Astrocyte (in vitro differentiated cells and primary cell): ENCODE measurements around the gene LEMD1. TPM values are rescaled to one million over a fixed set of nuclear protein-coding genes. Genes with fewer than 3 reads are reported as not detected.

ENCODE experiments used
- DNase-seq: peaks from one replicate; pipeline ENCODE4 v3.0.0-alpha.2; 2010; ENCODE audit warnings: low read depth
- FAIRE-seq: peaks from 2 replicates; lab custom pipeline; 2011; peaks lifted over from hg19 to GRCh38; lab: Jason Lieb, UNC
- H2AFZ ChIP-seq: 2 replicates; pipeline ENCODE4 v1.6.0; 2012; ENCODE audit warnings: low read depth, low read length, inconsistent platforms
- H3K27ac ChIP-seq: 2 replicates; pipeline ENCODE4 v1.5.1; 2011; ENCODE audit warnings: low read depth, low read length, inconsistent platforms
- H3K27me3 ChIP-seq: 2 replicates; pipeline ENCODE4 v1.6.0; 2011; ENCODE audit warnings: low read length, inconsistent platforms; ENCODE audit not compliant: insufficient read depth
- H3K36me3 ChIP-seq: 2 replicates; pipeline ENCODE4 v1.5.1; 2011; ENCODE audit warnings: low read length, inconsistent platforms; ENCODE audit not compliant: insufficient read depth
- H3K4me1 ChIP-seq: 2 replicates; pipeline ENCODE4 v1.5.1; 2011; ENCODE audit warnings: low read length, inconsistent platforms; ENCODE audit not compliant: insufficient read depth
- H3K4me2 ChIP-seq: 2 replicates; pipeline ENCODE4 v1.6.0; 2012; ENCODE audit warnings: low read length, inconsistent platforms
- H3K4me3 ChIP-seq: 2 replicates; pipeline ENCODE4 v1.5.1; 2011; ENCODE audit warnings: low read depth, mild to moderate bottlenecking, low read length, inconsistent platforms; ENCODE audit not compliant: insufficient read depth
- H3K79me2 ChIP-seq: 2 replicates; pipeline ENCODE4 v1.6.0; 2012; ENCODE audit warnings: mild to moderate bottlenecking, low read length, inconsistent platforms; ENCODE audit not compliant: insufficient read depth
- H3K9ac ChIP-seq: 2 replicates; pipeline ENCODE4 v1.6.0; 2012; ENCODE audit warnings: mild to moderate bottlenecking, low read length, inconsistent platforms
- H3K9me3 ChIP-seq: 2 replicates; pipeline ENCODE4 v1.5.1; 2012; ENCODE audit warnings: low read depth, mild to moderate bottlenecking, low read length, inconsistent platforms; ENCODE audit not compliant: insufficient read depth
- H4K20me1 ChIP-seq: 2 replicates; pipeline ENCODE4 v1.6.0; 2012; ENCODE audit warnings: low read length, inconsistent platforms; ENCODE audit not compliant: insufficient read depth
- H3K27ac Mint-ChIP-seq: one replicate; pipeline ENCODE4 v1.8.0; 2021; ENCODE audit warnings: mild to moderate bottlenecking, mixed read lengths; ENCODE audit not compliant: unreplicated experiment
- H3K27me3 Mint-ChIP-seq: one replicate; pipeline ENCODE4 v1.8.0; 2021; ENCODE audit warnings: low read depth, mixed read lengths; ENCODE audit not compliant: unreplicated experiment
- H3K36me3 Mint-ChIP-seq: one replicate; pipeline ENCODE4 v1.8.0; 2021; ENCODE audit warnings: low read depth, mixed read lengths; ENCODE audit not compliant: unreplicated experiment
- H3K4me1 Mint-ChIP-seq: one replicate; pipeline ENCODE4 v1.8.0; 2021; ENCODE audit warnings: low read depth, mixed read lengths; ENCODE audit not compliant: unreplicated experiment
- H3K4me3 Mint-ChIP-seq: one replicate; pipeline ENCODE4 v1.8.0; 2021; ENCODE audit warnings: mild to moderate bottlenecking, moderate library complexity, mixed read lengths; ENCODE audit not compliant: unreplicated experiment
- H3K9me3 Mint-ChIP-seq: one replicate; pipeline ENCODE4 v1.8.0; 2021; ENCODE audit warnings: mild to moderate bottlenecking, mixed read lengths; ENCODE audit not compliant: unreplicated experiment
- CTCF ChIP-seq: IDR thresholded peaks from 2 replicates; pipeline ENCODE4 v1.5.1; 2011; ENCODE audit warnings: low read depth, mild to moderate bottlenecking, inconsistent platforms, low read length, moderate library complexity; ENCODE audit not compliant: insufficient read depth
- EZH2 ChIP-seq: IDR thresholded peaks from 2 replicates; pipeline ENCODE4 v1.6.1; 2012; ENCODE audit warnings: mild to moderate bottlenecking, low read length, inconsistent platforms; ENCODE audit not compliant: insufficient read depth
- total RNA-seq: library from RNA; stranded (reverse); gene quantifications from 2 replicates; pipeline ENCODE4 v1.2.1, GENCODE V29; 2021

Gene LEMD1
- total RNA-seq, 1 donor from 2014 or later = 3.1 TPM

DNA sequence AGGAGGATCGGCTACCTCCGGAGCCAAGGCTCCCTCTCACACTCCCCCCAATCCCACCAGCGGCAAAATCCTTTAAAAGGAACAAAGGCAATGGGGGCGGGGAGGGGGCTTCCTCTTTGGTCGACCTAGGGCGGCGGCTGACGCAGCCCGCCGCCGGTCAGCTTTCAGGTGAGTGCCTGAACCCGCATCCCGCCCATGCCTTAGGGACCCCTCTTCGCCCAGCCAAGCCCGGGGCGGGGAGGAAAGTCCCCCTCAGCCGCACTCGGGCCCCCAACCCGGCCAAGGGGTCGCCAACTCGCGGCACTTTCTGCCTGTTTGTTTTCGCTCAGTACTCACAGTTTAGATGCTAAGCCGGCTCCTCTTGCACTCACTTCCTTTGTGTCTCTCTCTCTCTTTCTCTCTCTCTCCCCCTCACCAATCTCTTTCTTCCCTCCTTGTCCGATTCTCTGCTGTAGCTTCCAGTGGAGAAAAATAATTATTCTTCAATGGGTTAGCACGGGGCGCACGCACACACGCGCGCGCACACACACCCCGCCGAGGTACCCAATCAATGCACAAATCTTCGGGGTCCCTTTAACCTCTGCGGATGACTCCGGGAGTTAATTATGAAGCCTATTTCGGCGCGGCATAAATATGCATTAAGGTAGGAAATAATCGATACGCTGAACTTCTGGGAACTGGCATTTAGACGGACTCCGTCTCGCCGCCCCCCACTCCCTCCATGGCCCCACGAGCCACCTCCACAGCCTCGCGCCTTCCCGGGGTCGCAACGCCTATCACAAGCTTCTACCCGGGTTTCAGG lies 33.9 kb upstream of the LEMD1 start, which contains the start of gene BLACAT1:
Gene BLACAT1 (minus strand): TSS at position 465 of the 802 bp plus-strand sequence.
- no peak for DNase-seq
- peaks cover 4% of the 10 kb centered on the region for H4K20me1 ChIP-seq
- Mint-ChIP-seq H3K4me3 (peak within 1 kb of the TSS; percentile 80), H3K27me3 (peaks cover 57% of the 10 kb centered on the region), H3K9me3 (no peaks in the 10 kb centered on the region), H3K27ac (peak within 1 kb of the TSS; percentile 68), H3K36me3 (no peaks in the 10 kb centered on the region), H3K4me1 (peaks cover 13% of the 10 kb centered on the region)
- peaks cover 65% of the 10 kb centered on the region for H3K27me3 ChIP-seq
- H3K79me2 ChIP-seq = no peaks in the 10 kb centered on the region
- H3K9ac ChIP-seq = no peak within 1 kb of the TSS
- peak within 1 kb of the TSS; percentile 18 for H2AFZ ChIP-seq
- no peaks in the 10 kb centered on the region for H3K9me3 ChIP-seq
- no peak for FAIRE-seq
- H3K4me2 ChIP-seq = peak within 1 kb of the TSS; percentile 50
- no peak within 1 kb of the TSS for H3K4me3 ChIP-seq
- H3K27ac ChIP-seq = no peak within 1 kb of the TSS
- TF ChIP-seq EZH2 (peak; percentile 62), CTCF (no peak)
- H3K36me3 ChIP-seq = no peaks in the 10 kb centered on the region
- peaks cover 2% of the 10 kb centered on the region for H3K4me1 ChIP-seq

DNA sequence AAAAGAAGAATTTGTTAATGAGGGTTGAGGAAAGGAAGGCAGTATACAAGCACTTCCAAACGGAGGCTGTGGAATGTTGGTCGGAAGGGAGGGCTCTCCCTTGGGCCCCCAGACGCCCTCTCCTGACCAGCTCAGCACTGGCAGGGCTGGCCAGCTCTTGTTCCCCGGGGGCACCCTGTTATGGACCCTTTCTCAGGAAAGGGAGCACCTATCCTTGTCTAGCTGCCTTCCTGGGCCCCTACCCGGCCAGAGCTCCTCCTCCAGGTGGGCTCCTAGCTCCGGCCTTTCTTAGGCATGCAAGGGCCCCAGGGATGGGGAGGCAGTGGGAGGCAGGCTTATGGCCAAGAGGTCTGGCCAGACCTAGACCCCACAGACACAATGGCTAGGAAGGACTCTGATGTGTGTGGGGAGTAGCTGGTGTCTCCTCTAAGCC lies 33.1 kb upstream of the LEMD1 start:
- no peaks in the 10 kb centered on the region for H3K9me3 Mint-ChIP-seq
- no peak overlapping the region for H3K4me2 ChIP-seq
- H3K27ac Mint-ChIP-seq = peak overlapping the region; percentile 75
- no peak for FAIRE-seq
- H3K4me1 Mint-ChIP-seq = peaks cover 16% of the 10 kb centered on the region
- H3K4me3 Mint-ChIP-seq = no peak overlapping the region
- H3K36me3 Mint-ChIP-seq = no peaks in the 10 kb centered on the region
- TF ChIP-seq CTCF (no peak), EZH2 (peak; percentile 54)
- H3K9ac ChIP-seq = no peak overlapping the region
- no peak overlapping the region for H3K4me3 ChIP-seq
- no peaks in the 10 kb centered on the region for H3K36me3 ChIP-seq
- H3K27me3 Mint-ChIP-seq = peaks cover 57% of the 10 kb centered on the region
- no peak overlapping the region for H2AFZ ChIP-seq
- H3K27me3 ChIP-seq = peaks cover 65% of the 10 kb centered on the region
- no peaks in the 10 kb centered on the region for H3K9me3 ChIP-seq
- peaks cover 8% of the 10 kb centered on the region for H3K4me1 ChIP-seq
- no peaks in the 10 kb centered on the region for H3K79me2 ChIP-seq
- no peak for DNase-seq
- H4K20me1 ChIP-seq = peaks cover 4% of the 10 kb centered on the region
- H3K27ac ChIP-seq = no peak overlapping the region

DNA sequence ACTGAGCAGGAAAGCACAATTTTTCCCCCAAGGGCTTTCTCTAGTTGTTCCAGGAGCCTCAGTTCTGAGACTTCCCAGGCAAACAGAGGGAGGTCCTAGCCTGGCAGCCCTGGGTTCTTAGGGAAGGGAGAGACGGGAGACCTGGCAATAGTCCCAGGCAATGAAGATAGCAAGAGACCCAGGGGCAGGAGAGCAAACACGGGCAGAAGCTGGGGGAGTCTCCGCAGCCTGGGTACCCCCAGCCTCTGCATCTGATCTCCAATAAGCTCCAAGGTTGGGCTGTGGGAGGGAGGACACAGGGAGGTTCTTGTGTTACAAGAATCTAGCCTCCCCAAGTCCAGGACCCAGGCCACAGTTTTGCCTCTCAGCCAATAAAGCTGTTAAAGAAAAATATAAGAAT lies 31.6 kb upstream of the LEMD1 start:
- peaks cover 21% of the 10 kb centered on the region for H3K4me1 ChIP-seq
- H3K9ac ChIP-seq = no peak overlapping the region
- DNase-seq (no peak), FAIRE-seq (no peak)
- no peak overlapping the region for H2AFZ ChIP-seq
- H3K9me3 ChIP-seq = no peaks in the 10 kb centered on the region
- TF ChIP-seq EZH2 (no peak), CTCF (no peak)
- no peak overlapping the region for H3K27ac ChIP-seq
- Mint-ChIP-seq H3K36me3 (no peaks in the 10 kb centered on the region), H3K27me3 (peaks cover 50% of the 10 kb centered on the region), H3K27ac (no peak overlapping the region), H3K4me1 (peaks cover 19% of the 10 kb centered on the region), H3K9me3 (no peaks in the 10 kb centered on the region), H3K4me3 (no peak overlapping the region)
- no peaks in the 10 kb centered on the region for H3K36me3 ChIP-seq
- H3K4me2 ChIP-seq = no peak overlapping the region
- H3K79me2 ChIP-seq = peaks cover 12% of the 10 kb centered on the region
- no peak overlapping the region for H3K4me3 ChIP-seq
- H4K20me1 ChIP-seq = peaks cover 4% of the 10 kb centered on the region
- H3K27me3 ChIP-seq = peaks cover 59% of the 10 kb centered on the region
